SU-DHL-6 (cell line): ENCODE measurements around the gene NUP62.

ENCODE experiments used
- EZH2phosphoT487 ChIP-seq: fragments of 200-600 bp; sonication (generic), shearing (Covaris generic); conservative IDR thresholded peaks from 2 replicates; pipeline ENCODE4 v1.6.1; 2018; ENCODE audit warnings: mild to moderate bottlenecking, antibody characterized with exemption, low read length, moderate library complexity, mixed read lengths
- TF ChIP-seq, protein P1 (sequence below): fragments of 200-600 bp; sonication (generic); IDR thresholded peaks from one replicate; pipeline ENCODE4 v1.5.1; 2017; ENCODE audit warnings: antibody characterized with exemption, mild to moderate bottlenecking, low read length, moderate library complexity; ENCODE audit not compliant: insufficient read depth, poor library complexity, severe bottlenecking

DNA sequence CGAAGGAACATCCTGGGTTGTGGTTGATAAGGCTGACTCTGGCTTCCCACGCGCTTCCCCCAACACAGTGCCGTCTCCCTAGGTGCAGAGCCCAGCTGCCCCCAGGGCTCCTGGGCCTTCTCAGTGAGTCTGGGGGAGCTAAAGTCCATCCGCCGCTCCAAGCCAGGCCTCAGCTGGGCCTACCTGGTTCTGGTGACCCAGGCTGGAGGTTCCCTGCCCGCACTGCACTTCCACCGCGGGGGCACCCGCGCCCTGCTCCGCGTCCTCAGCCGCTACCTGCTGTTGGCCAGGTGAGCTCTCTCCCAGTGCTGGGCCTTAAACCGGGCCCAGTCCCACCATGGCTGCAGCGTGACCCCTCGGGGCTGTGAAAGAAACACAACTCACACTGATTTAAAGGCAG is 48.1 kb downstream of the NUP62 start:
- TF ChIP-seq, protein P1, sequence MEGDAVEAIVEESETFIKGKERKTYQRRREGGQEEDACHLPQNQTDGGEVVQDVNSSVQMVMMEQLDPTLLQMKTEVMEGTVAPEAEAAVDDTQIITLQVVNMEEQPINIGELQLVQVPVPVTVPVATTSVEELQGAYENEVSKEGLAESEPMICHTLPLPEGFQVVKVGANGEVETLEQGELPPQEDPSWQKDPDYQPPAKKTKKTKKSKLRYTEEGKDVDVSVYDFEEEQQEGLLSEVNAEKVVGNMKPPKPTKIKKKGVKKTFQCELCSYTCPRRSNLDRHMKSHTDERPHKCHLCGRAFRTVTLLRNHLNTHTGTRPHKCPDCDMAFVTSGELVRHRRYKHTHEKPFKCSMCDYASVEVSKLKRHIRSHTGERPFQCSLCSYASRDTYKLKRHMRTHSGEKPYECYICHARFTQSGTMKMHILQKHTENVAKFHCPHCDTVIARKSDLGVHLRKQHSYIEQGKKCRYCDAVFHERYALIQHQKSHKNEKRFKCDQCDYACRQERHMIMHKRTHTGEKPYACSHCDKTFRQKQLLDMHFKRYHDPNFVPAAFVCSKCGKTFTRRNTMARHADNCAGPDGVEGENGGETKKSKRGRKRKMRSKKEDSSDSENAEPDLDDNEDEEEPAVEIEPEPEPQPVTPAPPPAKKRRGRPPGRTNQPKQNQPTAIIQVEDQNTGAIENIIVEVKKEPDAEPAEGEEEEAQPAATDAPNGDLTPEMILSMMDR: no peak
- TF ChIP-seq EZH2phosphoT487: no peak
